Stomach (tissue), 9 donors: Measurements from ENCODE around the gene AAMP. TPM values are rescaled to one million over a fixed set of nuclear protein-coding genes. Genes with fewer than 3 reads are reported as not detected.
A peak's percentile ranks its signal among the peaks of the same experiment; 100 is the strongest.

Experiments
- DNase-seq, 2 donors: peaks; one replicate each; pipeline versions ENCODE4 v3.0.0 to v3.0.0-alpha.2; 2013 to 2019
- H3K27ac ChIP-seq, 5 donors: fragments of 200-600 bp in 4 of 5; sonication (generic) in 4 of 5; one replicate each; pipeline ENCODE4 v1.5.1; 2013 to 2019; ENCODE audit warnings: mild to moderate bottlenecking in 1 of 5, moderate library complexity in 1 of 5
- H3K27me3 ChIP-seq, 3 donors: fragments of 200-600 bp; sonication (generic); one replicate each; pipeline ENCODE4 v1.5.1; 2017 to 2019; ENCODE audit warnings: mixed run types in 1 of 3
- H3K36me3 ChIP-seq, 4 donors: fragments of 200-600 bp; sonication (generic); 1 replicate in 3 of 4; 2 replicates in 1 of 4; pipeline ENCODE4 v1.5.1; 2016 to 2019
- H3K4me1 ChIP-seq, 4 donors: fragments of 200-600 bp; sonication (generic); one replicate each; pipeline ENCODE4 v1.5.1; 2016 to 2019
- H3K4me3 ChIP-seq, 4 donors: fragments of 200-600 bp; sonication (generic) in 3 of 4; one replicate each; pipeline ENCODE4 v1.5.1; 2016 to 2019; ENCODE audit warnings: mild to moderate bottlenecking in 1 of 4
- H3K9me3 ChIP-seq, 4 donors: fragments of 200-600 bp; sonication (generic); one replicate each; pipeline ENCODE4 v1.5.1; 2016 to 2019
- EP300 ChIP-seq: sonication (generic); formaldehyde crosslinking; IDR thresholded peaks from one replicate; pipeline ENCODE4 v1.6.1; 2017; ENCODE audit warnings: antibody characterized with exemption
- POLR2A ChIP-seq, 4 donors: fragments of 450-650 bp; IDR thresholded peaks; one replicate each; pipeline ENCODE4 v1.6.1; 2016; ENCODE audit warnings: antibody characterized with exemption in 4 of 4, control low read depth in 2 of 4, mild to moderate bottlenecking in 1 of 4, moderate library complexity in 1 of 4
- POLR2AphosphoS5 ChIP-seq, 3 donors: sonication (generic); formaldehyde crosslinking; IDR thresholded peaks; one replicate each; pipeline ENCODE4 v1.6.1; 2016; ENCODE audit warnings: antibody characterized with exemption in 3 of 3
- WGBS, 5 donors: extraction: QIAGEN DNeasy Blood & Tissue Kit in 3 of 5; methylation state at CpG; one replicate each; pipeline versions ENCODE4 v1.1.5 to v1.1.7; 2013 to 2018; 5-methylcytosine and 5-hydroxymethylcytosine counted together
- intact Hi-C: fragments of 100-400 bp; cut with DNase I; formaldehyde crosslinking; loops from one replicate; pipeline ENCODE4 v1.15.1; 2023; ENCODE audit warnings: low total_unique reads
- polyA plus RNA-seq, 3 donors: library from polyadenylated mRNA; stranded (reverse); fragments of 200-250 nt; gene quantifications; one replicate each; pipeline ENCODE4 v1.2.3, GENCODE V29; 2013
- total RNA-seq, 5 donors: library from RNA; depleted of rRNA; stranded (reverse); fragments of >200 nt; gene quantifications; one replicate each; pipeline versions ENCODE4 v1.1.0 to v1.2.3, GENCODE V29; 2014 to 2016
- TF ChIP-seq, protein P1 (sequence below), 7 experiments: fragments of 450-650 bp in 4 of 7; fragments of 200-600 bp in 3 of 7; sonication (generic) in 3 of 7; IDR thresholded peaks; one replicate each; pipeline ENCODE4 v1.5.1; 2016 to 2019; ENCODE audit warnings: antibody characterized with exemption in 7 of 7, control low read depth in 2 of 7, mild to moderate bottlenecking in 1 of 7
- donor health status: healthy with polysubstance abuse.
- donor health status: Bipolar disorder and iron deficiency.
- donor health status: healthy.

AAMP gene
- total and polyA plus RNA-seq, 8 donors, result 82.6 to 218 (median 159) TPM

DNA sequence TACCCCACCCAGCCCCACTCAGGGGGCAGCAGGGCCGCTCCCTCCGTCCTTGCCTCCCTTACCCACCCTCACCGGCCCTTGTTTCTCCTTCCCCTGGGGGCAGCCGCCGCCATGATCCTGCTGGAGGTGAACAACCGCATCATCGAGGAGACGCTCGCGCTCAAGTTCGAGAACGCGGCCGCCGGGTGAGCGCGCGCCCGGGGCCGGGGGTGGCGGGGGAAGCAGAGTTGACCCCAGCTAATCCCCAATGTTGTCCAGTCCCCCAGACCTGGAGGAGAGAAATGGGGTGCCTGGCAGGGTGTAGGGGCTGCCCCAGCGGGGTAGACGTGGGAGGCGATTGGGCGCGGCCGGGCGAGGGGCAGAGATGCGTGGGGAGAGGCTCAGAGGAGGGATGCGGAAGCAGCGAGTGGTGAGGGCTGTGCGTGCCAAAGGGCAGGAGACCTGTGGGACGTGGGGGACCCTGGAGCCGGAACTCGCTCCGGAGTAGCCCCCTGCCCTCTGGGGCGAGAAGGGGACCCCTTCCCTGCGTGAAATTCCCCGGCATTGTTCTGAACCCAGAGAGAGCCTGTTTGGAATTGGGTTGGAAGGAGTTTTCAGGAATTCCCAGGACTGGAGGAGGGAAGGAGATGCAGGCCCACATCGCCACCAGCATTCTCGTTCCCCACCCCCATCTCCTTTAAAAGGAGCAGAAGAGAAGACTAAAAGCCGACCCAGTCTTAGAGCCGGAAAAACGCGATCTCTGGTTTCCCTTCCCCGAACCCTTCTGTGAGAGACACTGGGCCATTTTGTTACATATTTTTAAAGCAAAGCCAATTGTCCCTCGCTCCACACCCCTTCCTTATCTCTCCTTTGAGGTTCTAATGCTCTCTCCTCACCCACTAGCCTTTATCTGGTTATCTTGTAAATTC, 52.3 kb downstream of the AAMP start:
- intact Hi-C loops, result no loop called here
- WGBS, 5 donors, result 0 to 1% (median 1%) methylated on average over 12 to 47 of the region's 47 CpGs
- H3K36me3 ChIP-seq, result peaks cover 0 to 13% (median 4%) of the 10 kb centered on the region in 4 donors

DNA sequence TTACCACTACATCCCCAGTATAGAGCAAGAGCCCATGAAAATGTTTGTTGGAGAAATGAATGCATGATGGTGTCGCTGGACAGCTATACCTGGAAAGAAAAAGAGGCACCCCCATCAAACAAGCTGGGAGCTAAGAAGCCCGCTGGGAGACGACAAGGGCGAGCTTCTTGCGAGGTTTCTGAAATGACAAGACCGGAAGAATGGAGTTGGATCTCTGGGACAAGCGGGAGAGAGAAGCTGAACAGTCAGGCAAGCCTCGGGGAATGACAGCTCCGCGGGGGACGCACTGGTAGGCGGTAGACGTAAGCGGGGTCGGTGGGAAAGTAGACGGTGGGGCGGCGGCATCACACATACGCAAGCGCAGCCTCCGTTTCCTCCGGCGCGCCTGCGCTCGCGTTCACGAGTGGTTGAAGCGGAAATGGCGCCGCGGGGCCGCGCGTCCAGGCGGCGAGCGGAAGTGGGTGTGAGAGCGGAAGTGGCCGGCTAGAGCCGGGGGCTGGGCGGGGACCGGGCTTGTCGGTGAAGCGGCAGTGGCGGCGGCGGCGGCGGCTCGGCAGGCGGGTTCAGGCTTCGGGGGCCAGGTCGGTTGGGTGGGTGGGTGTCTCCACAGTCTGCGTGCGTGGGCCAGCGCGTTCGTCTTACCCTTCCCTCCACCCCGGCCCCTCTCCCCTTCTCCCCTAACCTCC, 53.1 kb downstream of the AAMP start, which contains the start of gene ARPC2:
Gene ARPC2 (plus strand): TSS at position 516 of the 686 bp plus-strand sequence. CDS start 282 bp downstream, outside the sequence.
- Histone ChIP-seq H3K4me3 (peak within 1 kb of the TSS; percentile 71 to 96 (median 94)), H3K36me3 (peaks cover 0 to 9% (median 4%) of the 10 kb centered on the region in 4 donors), H3K9me3 (no peaks in the 10 kb centered on the region), H3K27ac (peak within 1 kb of the TSS; percentile 93 to 99 (median 98)), H3K4me1 (peaks cover 33 to 49% (median 45%) of the 10 kb centered on the region in 4 donors), H3K27me3 (no peaks in the 10 kb centered on the region)
- peak; percentile 96 to 99 for DNase-seq
- peak in 2 of 4 donors; percentile 30 to 90 for TF ChIP-seq POLR2A (IDR thresholded peaks at IDR 0.05)
- peak; percentile 94 to 98 (median 97) for TF ChIP-seq POLR2AphosphoS5 (IDR thresholded peaks at IDR 0.05)
- no peak for TF ChIP-seq EP300
- TF ChIP-seq, protein P1, sequence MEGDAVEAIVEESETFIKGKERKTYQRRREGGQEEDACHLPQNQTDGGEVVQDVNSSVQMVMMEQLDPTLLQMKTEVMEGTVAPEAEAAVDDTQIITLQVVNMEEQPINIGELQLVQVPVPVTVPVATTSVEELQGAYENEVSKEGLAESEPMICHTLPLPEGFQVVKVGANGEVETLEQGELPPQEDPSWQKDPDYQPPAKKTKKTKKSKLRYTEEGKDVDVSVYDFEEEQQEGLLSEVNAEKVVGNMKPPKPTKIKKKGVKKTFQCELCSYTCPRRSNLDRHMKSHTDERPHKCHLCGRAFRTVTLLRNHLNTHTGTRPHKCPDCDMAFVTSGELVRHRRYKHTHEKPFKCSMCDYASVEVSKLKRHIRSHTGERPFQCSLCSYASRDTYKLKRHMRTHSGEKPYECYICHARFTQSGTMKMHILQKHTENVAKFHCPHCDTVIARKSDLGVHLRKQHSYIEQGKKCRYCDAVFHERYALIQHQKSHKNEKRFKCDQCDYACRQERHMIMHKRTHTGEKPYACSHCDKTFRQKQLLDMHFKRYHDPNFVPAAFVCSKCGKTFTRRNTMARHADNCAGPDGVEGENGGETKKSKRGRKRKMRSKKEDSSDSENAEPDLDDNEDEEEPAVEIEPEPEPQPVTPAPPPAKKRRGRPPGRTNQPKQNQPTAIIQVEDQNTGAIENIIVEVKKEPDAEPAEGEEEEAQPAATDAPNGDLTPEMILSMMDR (IDR thresholded peaks at IDR 0.05), result peak in 4 of 7 experiments; percentile 10 to 33 (median 26)
- intact Hi-C loops, result no loop called here
- WGBS, 5 donors, result 0 to 1% (median 1%) methylated on average over 40 to 60 of the region's 60 CpGs

More for the DNA sequence above, 52.3 kb downstream of the AAMP start:
- peak overlapping the region; percentile 71 to 96 (median 94) for H3K4me3 ChIP-seq
- peaks cover 40 to 57% (median 53%) of the 10 kb centered on the region in 4 donors for H3K4me1 ChIP-seq
- TF ChIP-seq POLR2AphosphoS5 (IDR thresholded peaks at IDR 0.05) (peak in 1 of 3 donors; percentile 26), POLR2A (IDR thresholded peaks at IDR 0.05) (no peak), EP300 (no peak)
- TF ChIP-seq, protein P1 (IDR thresholded peaks at IDR 0.05), result no peak
- DNase-seq, result peak; percentile 59 to 84
- H3K27ac ChIP-seq, result peak overlapping the region; percentile 93 to 99 (median 98)
- no peaks in the 10 kb centered on the region for H3K27me3 ChIP-seq
- no peaks in the 10 kb centered on the region for H3K9me3 ChIP-seq

DNA sequence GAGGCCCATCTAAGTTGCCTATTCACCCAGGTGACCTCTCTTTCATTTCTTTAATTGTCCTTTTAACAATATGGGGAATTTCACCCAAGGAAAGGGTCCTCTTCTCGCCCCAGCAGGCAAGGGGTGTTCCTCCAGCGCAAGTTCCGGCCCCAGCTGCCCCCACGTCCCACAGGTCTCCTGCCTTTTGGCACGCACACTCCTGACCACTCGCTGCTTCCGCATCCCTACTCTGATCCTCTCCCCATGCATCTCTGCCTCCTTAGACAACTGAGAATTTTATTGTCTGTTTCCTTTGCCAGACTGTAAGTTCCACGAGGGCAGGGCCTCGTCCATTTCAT, 53.6 kb downstream of the AAMP start:
- Histone ChIP-seq H3K27me3 (no peaks in the 10 kb centered on the region), H3K27ac (peak overlapping the region; percentile 93 to 99 (median 98)), H3K4me3 (peak overlapping the region; percentile 71 to 96 (median 94)), H3K36me3 (peaks cover 0 to 6% (median 3%) of the 10 kb centered on the region in 4 donors), H3K4me1 (peaks cover 29 to 43% (median 40%) of the 10 kb centered on the region in 4 donors), H3K9me3 (no peaks in the 10 kb centered on the region)
- no peak for DNase-seq
- TF ChIP-seq EP300, result no peak
- intact Hi-C loops, result no loop called here
- 33 to 64% (median 45%) methylated on average over 9 of the region's 9 CpGs for WGBS, 5 donors

Other genes starting within 250 kb of the AAMP start
- gene RUFY4, start 200.9 kb downstream of the AAMP start, total RNA-seq, result not detected
- gene RUFY4, start 200.9 kb downstream of the AAMP start, polyA plus RNA-seq, result under 1 TPM in 2 of 3 donors, not detected in 1; 0.12 to 0.43 TPM
- 1 to 10 TPM in 1 of 5 donors, under 1 TPM in 1, not detected in 3; 0.37 to 1.2 TPM for gene CXCR2, start 144.1 kb downstream of the AAMP start, total RNA-seq
- 1 to 10 TPM; 1.2 to 2.3 (median 2.1) TPM for gene CXCR2, start 144.1 kb downstream of the AAMP start, polyA plus RNA-seq
- gene CXCR1, start 103.2 kb downstream of the AAMP start, total RNA-seq, result under 1 TPM in 3 of 5 donors, not detected in 2; 0.37 to 0.87 (median 0.45) TPM
- gene CXCR1, start 103.2 kb downstream of the AAMP start, polyA plus RNA-seq, result under 1 TPM; 0.03 to 0.62 (median 0.61) TPM
- 100 to 1,000 TPM in 4 of 5 donors, 10 to 100 TPM in 1; 92.1 to 456 (median 234) TPM for gene ARPC2, start 52.9 kb downstream of the AAMP start, total RNA-seq
- 100 to 1,000 TPM; 188 to 384 (median 278) TPM for gene ARPC2, start 52.9 kb downstream of the AAMP start, polyA plus RNA-seq
- gene GPBAR1, start 9.1 kb downstream of the AAMP start, total RNA-seq, result 1 to 10 TPM in 3 of 5 donors, under 1 TPM in 2; 0.45 to 4.8 (median 1.1) TPM
- gene GPBAR1, start 9.1 kb downstream of the AAMP start, polyA plus RNA-seq, result 1 to 10 TPM; 1.8 to 2.7 (median 2.6) TPM
- 100 to 1,000 TPM in 2 of 5 donors, 10 to 100 TPM in 3; 35.1 to 121 (median 76.9) TPM for gene PNKD, start 382 bp upstream of the AAMP start, total RNA-seq
- gene PNKD, start 382 bp upstream of the AAMP start, polyA plus RNA-seq, result 100 to 1,000 TPM; 114 to 116 (median 114) TPM
- 100 to 1,000 TPM; 103 to 318 (median 223) TPM for gene TMBIM1, start 22.4 kb upstream of the AAMP start, total RNA-seq
- gene TMBIM1, start 22.4 kb upstream of the AAMP start, polyA plus RNA-seq, result 100 to 1,000 TPM in 1 of 3 donors, 10 to 100 TPM in 2; 94.6 to 119 (median 97.9) TPM
- gene CATIP, start 86.7 kb upstream of the AAMP start, total RNA-seq, result not detected
- gene CATIP, start 86.7 kb upstream of the AAMP start, polyA plus RNA-seq, result under 1 TPM; 0.18 to 0.62 (median 0.31) TPM
- gene SLC11A1, start 112.1 kb upstream of the AAMP start, total RNA-seq, result 10 to 100 TPM in 3 of 5 donors, 1 to 10 TPM in 1, not detected in 1; 8.9 to 20.4 (median 16.9) TPM
- gene SLC11A1, start 112.1 kb upstream of the AAMP start, polyA plus RNA-seq, result 1 to 10 TPM; 4.2 to 4.7 (median 4.5) TPM
- gene CTDSP1, start 129.7 kb upstream of the AAMP start, total RNA-seq, result 100 to 1,000 TPM in 3 of 5 donors, 10 to 100 TPM in 2; 43.3 to 188 (median 128) TPM
- 100 to 1,000 TPM in 2 of 3 donors, 10 to 100 TPM in 1; 99.8 to 117 (median 100) TPM for gene CTDSP1, start 129.7 kb upstream of the AAMP start, polyA plus RNA-seq
- 100 to 1,000 TPM in 1 of 5 donors, 10 to 100 TPM in 2, under 1 TPM in 1, not detected in 1; 0.43 to 120 (median 12.7) TPM for gene VIL1, start 149.0 kb upstream of the AAMP start, total RNA-seq
- gene VIL1, start 149.0 kb upstream of the AAMP start, polyA plus RNA-seq, result 1 to 10 TPM in 2 of 3 donors, under 1 TPM in 1; 0.38 to 1.8 (median 1.1) TPM